ENCODE data around the gene KIF5A.
"Not testable (repeated sequence)": the region's sequence is repeated elsewhere in the genome, so short reads cannot be mapped to it uniquely, and the experiment has no call there.

KIF5A gene

GRCh38 chr12:57568838-57569237, 19.0 kb downstream of the KIF5A start:
- Histone ChIP-seq H4K20me1 (ENCODE audit: insufficient read depth, low read length) (no peaks in the 10 kb centered on the region), H3K4me1 (ENCODE audit: insufficient read depth, low read length, severe bottlenecking) (no peaks in the 10 kb centered on the region), H3F3A (ENCODE audit: insufficient read depth, low read length) (no peaks in the 10 kb centered on the region), H3K9me3 (ENCODE audit: low read length) (no peaks in the 10 kb centered on the region), H2AFZ (ENCODE audit: low read length) (no peak overlapping the region), H3K36me3 (ENCODE audit: insufficient read depth, low read length) (no peaks in the 10 kb centered on the region), H3K27me3 (ENCODE audit: insufficient read depth, low read length) (no peaks in the 10 kb centered on the region), H3K9me2 (ENCODE audit: low read depth, low read length) (no peaks in the 10 kb centered on the region), H3K4me3 (ENCODE audit: low read depth, low read length, poor library complexity, severe bottlenecking) (no peak overlapping the region), H3K4me2 (ENCODE audit: low read length) (no peak overlapping the region), H3K79me2 (ENCODE audit: insufficient read depth, low read length) (no peaks in the 10 kb centered on the region), H3K27ac (ENCODE audit: low read depth, low read length, poor library complexity, severe bottlenecking) (no peak overlapping the region), H3K9ac (ENCODE audit: low read length) (no peak overlapping the region)
- TF ChIP-seq EZH2 (IDR thresholded peaks at IDR 0.05; ENCODE audit: borderline replicate concordance, low read length) (no peak), CTCF (IDR thresholded peaks at IDR 0.05; ENCODE audit: low read length) (no peak)

- H3K9ac ChIP-seq (ENCODE audit: low read length), result no peak overlapping the region
- no peak overlapping the region for H2AFZ ChIP-seq (ENCODE audit: low read length)
- H3K9me2 ChIP-seq (ENCODE audit: low read depth, low read length), result no peaks in the 10 kb centered on the region
- no peaks in the 10 kb centered on the region for H3K9me3 ChIP-seq (ENCODE audit: low read length)
- H3K4me3 ChIP-seq (ENCODE audit: low read depth, low read length, poor library complexity, severe bottlenecking), result no peak overlapping the region
- H3K36me3 ChIP-seq (ENCODE audit: insufficient read depth, low read length), result no peaks in the 10 kb centered on the region
- H4K20me1 ChIP-seq (ENCODE audit: insufficient read depth, low read length), result no peaks in the 10 kb centered on the region
- H3K79me2 ChIP-seq (ENCODE audit: insufficient read depth, low read length), result no peaks in the 10 kb centered on the region
- no peaks in the 10 kb centered on the region for H3F3A ChIP-seq (ENCODE audit: insufficient read depth, low read length)
- H3K27me3 ChIP-seq (ENCODE audit: insufficient read depth, low read length), result no peaks in the 10 kb centered on the region
- no peak overlapping the region for H3K4me2 ChIP-seq (ENCODE audit: low read length)
- H3K27ac ChIP-seq (ENCODE audit: low read depth, low read length, poor library complexity, severe bottlenecking), result no peak overlapping the region
- TF ChIP-seq CTCF (IDR thresholded peaks at IDR 0.05; ENCODE audit: low read length), result no peak
- no peak for TF ChIP-seq EZH2 (IDR thresholded peaks at IDR 0.05; ENCODE audit: borderline replicate concordance, low read length)
- no peaks in the 10 kb centered on the region for H3K4me1 ChIP-seq (ENCODE audit: insufficient read depth, low read length, severe bottlenecking)
Observed at GRCh38 chr12:57569858-57570257, 20.0 kb downstream of the KIF5A start.

GRCh38 chr12:57570438-57570837, 20.6 kb downstream of the KIF5A start:
- not testable (repeated sequence) for H3K4me1 ChIP-seq (ENCODE audit: insufficient read depth, low read length, severe bottlenecking); H3K79me2 ChIP-seq (ENCODE audit: insufficient read depth, low read length); H3K27me3 ChIP-seq (ENCODE audit: insufficient read depth, low read length); H3K36me3 ChIP-seq (ENCODE audit: insufficient read depth, low read length); H3K4me2 ChIP-seq (ENCODE audit: low read length); H3K9ac ChIP-seq (ENCODE audit: low read length); H3K4me3 ChIP-seq (ENCODE audit: low read depth, low read length, poor library complexity, severe bottlenecking); H3K27ac ChIP-seq (ENCODE audit: low read depth, low read length, poor library complexity, severe bottlenecking); H3K9me3 ChIP-seq (ENCODE audit: low read length); H2AFZ ChIP-seq (ENCODE audit: low read length); H4K20me1 ChIP-seq (ENCODE audit: insufficient read depth, low read length); H3K9me2 ChIP-seq (ENCODE audit: low read depth, low read length); H3F3A ChIP-seq (ENCODE audit: insufficient read depth, low read length)

- Histone ChIP-seq H3K4me3 (ENCODE audit: low read depth, low read length, poor library complexity, severe bottlenecking) (no peak overlapping the region), H3K9ac (ENCODE audit: low read length) (no peak overlapping the region), H3K9me3 (ENCODE audit: low read length) (no peaks in the 10 kb centered on the region), H3K9me2 (ENCODE audit: low read depth, low read length) (no peaks in the 10 kb centered on the region), H4K20me1 (ENCODE audit: insufficient read depth, low read length) (no peaks in the 10 kb centered on the region), H3K4me2 (ENCODE audit: low read length) (no peak overlapping the region), H3K79me2 (ENCODE audit: insufficient read depth, low read length) (no peaks in the 10 kb centered on the region), H2AFZ (ENCODE audit: low read length) (no peak overlapping the region), H3K36me3 (ENCODE audit: insufficient read depth, low read length) (no peaks in the 10 kb centered on the region), H3F3A (ENCODE audit: insufficient read depth, low read length) (no peaks in the 10 kb centered on the region), H3K27me3 (ENCODE audit: insufficient read depth, low read length) (no peaks in the 10 kb centered on the region), H3K27ac (ENCODE audit: low read depth, low read length, poor library complexity, severe bottlenecking) (no peak overlapping the region), H3K4me1 (ENCODE audit: insufficient read depth, low read length, severe bottlenecking) (no peaks in the 10 kb centered on the region)
- no peak for TF ChIP-seq EZH2 (IDR thresholded peaks at IDR 0.05; ENCODE audit: borderline replicate concordance, low read length)
- no peak for TF ChIP-seq CTCF (IDR thresholded peaks at IDR 0.05; ENCODE audit: low read length)
Observed at GRCh38 chr12:57571926-57572762, 22.3 kb downstream of the KIF5A start.

Measured in OCI-LY1 (cell line).